T-helper 2 cell treated with Interferon-gamma antibody and Interleukin-4, amounts not matched to agents 100 ng/mL and 5 ng/mL, for 36 hours (primary cell): ENCODE results near the gene DDX25. TPM values are rescaled to one million over a fixed set of nuclear protein-coding genes. Genes with fewer than 3 reads are reported as not detected.

Source experiments
- intact Hi-C: fragments of 100-400 bp; cut with micrococcal nuclease; formaldehyde crosslinking; loops from one replicate; pipeline ENCODE4 v1.15.1; 2023
- total RNA-seq: library from RNA; stranded (reverse); gene quantifications from 2 replicates; pipeline ENCODE4 v1.2.3, GENCODE V29; 2022

DDX25 gene
- total RNA-seq, 1 donor from 2014 or later: not detected

GRCh38 chr11:125968354-125968753 lies 64.0 kb downstream of the DDX25 start:
- intact Hi-C loops: no loop called here

- intact Hi-C loops: no loop called here
Observed at GRCh38 chr11:125971618-125972017, 67.3 kb downstream of the DDX25 start.

GRCh38 chr11:125974284-125974683 lies 70.0 kb downstream of the DDX25 start:
- intact Hi-C loops: no loop called here

- intact Hi-C loops: no loop called here
Observed at GRCh38 chr11:125975634-125976033, 71.3 kb downstream of the DDX25 start.

- intact Hi-C loops: no loop called here
Observed at GRCh38 chr11:125976156-125976555, 71.8 kb downstream of the DDX25 start.

- intact Hi-C loops: no loop called here
Observed at GRCh38 chr11:125977333-125977732, 73.0 kb downstream of the DDX25 start.

GRCh38 chr11:125978181-125978716 lies 73.9 kb downstream of the DDX25 start:
- intact Hi-C loops: no loop called here

Other genes starting within 250 kb of the DDX25 start
- not detected in 2 replicates for gene ACRV1, start 223.7 kb upstream of the DDX25 start, total RNA-seq
- not detected in 2 replicates for gene PATE1, start 158.2 kb upstream of the DDX25 start, total RNA-seq
- not detected in 2 replicates for gene PATE2, start 125.7 kb upstream of the DDX25 start, total RNA-seq
- gene PATE3, start 116.4 kb upstream of the DDX25 start, total RNA-seq: not detected in 2 replicates
- gene PATE4, start 71.2 kb upstream of the DDX25 start, total RNA-seq: not detected in 2 replicates
- gene HYLS1, start 16.8 kb upstream of the DDX25 start, total RNA-seq: 15.6 and 16.8 TPM in 2 replicates
- gene PUS3, start 1.3 kb upstream of the DDX25 start, total RNA-seq: 11.5 and 12.1 TPM in 2 replicates
- gene VSIG10L2, start 41.5 kb downstream of the DDX25 start, total RNA-seq: not detected in 2 replicates
- gene CDON, start 158.4 kb downstream of the DDX25 start, total RNA-seq: 2.6 and 4.5 TPM in 2 replicates